Testis (tissue), 3 donors: ENCODE results near the gene DACH1. TPM values are rescaled to one million over a fixed set of nuclear protein-coding genes. Genes with fewer than 3 reads are reported as not detected.

Source experiments
- DNase-seq: peaks from one replicate; pipeline ENCODE4 v3.0.0-alpha.2; 2019
- H3K27ac ChIP-seq, 2 donors: fragments of 200-600 bp; sonication (generic); one replicate each; pipeline ENCODE4 v1.5.1; 2019
- H3K27me3 ChIP-seq: fragments of 200-600 bp; sonication (generic); one replicate; pipeline ENCODE4 v1.5.1; 2019
- H3K36me3 ChIP-seq: fragments of 200-600 bp; sonication (generic); one replicate; pipeline ENCODE4 v1.5.1; 2017; ENCODE audit warnings: low read depth; ENCODE audit errors: missing control alignments
- H3K4me1 ChIP-seq: fragments of 200-600 bp; sonication (generic); one replicate; pipeline ENCODE4 v1.5.1; 2019
- H3K4me3 ChIP-seq, 2 donors: fragments of 200-600 bp; sonication (generic); one replicate each; pipeline ENCODE4 v1.5.1; 2017 to 2019
- H3K9me3 ChIP-seq: fragments of 200-600 bp; sonication (generic); one replicate; pipeline ENCODE4 v1.5.1; 2017
- POLR2A ChIP-seq: fragments of 450-650 bp; IDR thresholded peaks from one replicate; pipeline ENCODE4 v1.6.1; 2017; ENCODE audit warnings: antibody characterized with exemption, mild to moderate bottlenecking, moderate library complexity
- WGBS, 2 donors: methylation state at CpG; one replicate each; pipeline ENCODE4 v1.1.5; 2018; 5-methylcytosine and 5-hydroxymethylcytosine counted together
- intact Hi-C: fragments of 100-400 bp; cut with DNase I; formaldehyde crosslinking; loops from one replicate; pipeline ENCODE4 v1.15.1; 2023; ENCODE audit warnings: low total_unique reads
- polyA plus RNA-seq: library from polyadenylated mRNA; stranded (reverse); fragments of 350-450 nt; fragmentation: Illumina TruSeq; extraction: RNeasy Lipid Tissue Mini Kit (QIAGEN cat#74804); gene quantifications from one replicate; pipeline ENCODE4 v1.2.3, GENCODE V29; 2014; ENCODE audit warnings: low read depth, low replicate concordance; ENCODE audit not compliant: insufficient read depth
- total RNA-seq, 2 donors: library from RNA; depleted of rRNA; stranded (reverse); fragments of >200 nt; gene quantifications; one replicate each; pipeline ENCODE4 v1.2.3, GENCODE V29; 2016
- TF ChIP-seq, protein P1 (sequence below), 3 experiments: fragments of 450-650 bp in 2 of 3; fragments of 200-600 bp in 1 of 3; sonication (generic) in 1 of 3; IDR thresholded peaks; one replicate each; pipeline ENCODE4 v1.5.1; 2016 to 2019; ENCODE audit warnings: antibody characterized with exemption in 3 of 3, mild to moderate bottlenecking in 2 of 3, moderate library complexity in 1 of 3

The DACH1 gene
- total and polyA plus RNA-seq, 3 donors from 2014 or later = 4.7 to 11.1 (median 5.4) TPM

DNA sequence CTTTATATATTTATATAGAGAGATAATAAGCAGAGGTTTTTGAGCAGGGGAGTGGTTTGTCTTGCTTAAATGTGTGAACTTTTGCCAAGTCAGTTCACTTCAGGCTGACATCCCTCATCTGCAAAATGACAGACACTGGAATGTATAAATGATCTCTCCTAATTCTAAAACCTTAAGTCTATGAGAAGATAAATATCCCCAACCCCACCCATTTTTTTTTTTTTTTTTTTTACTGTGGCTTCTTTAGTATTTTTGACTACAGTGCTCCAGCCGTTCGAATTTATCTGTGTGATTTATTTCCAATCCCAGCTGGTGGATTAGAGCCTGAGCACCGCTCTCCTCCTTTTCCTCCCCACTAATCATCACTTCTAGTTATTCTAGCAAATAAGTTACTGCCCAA, 234.8 kb downstream of the DACH1 start:
- Histone ChIP-seq H3K36me3 (no peaks in the 10 kb centered on the region), H3K4me3 (no peak overlapping the region), H3K9me3 (no peaks in the 10 kb centered on the region), H3K27ac (no peak overlapping the region), H3K4me1 (no peaks in the 10 kb centered on the region), H3K27me3 (no peaks in the 10 kb centered on the region)
- no peak for DNase-seq
- TF ChIP-seq, protein P1, sequence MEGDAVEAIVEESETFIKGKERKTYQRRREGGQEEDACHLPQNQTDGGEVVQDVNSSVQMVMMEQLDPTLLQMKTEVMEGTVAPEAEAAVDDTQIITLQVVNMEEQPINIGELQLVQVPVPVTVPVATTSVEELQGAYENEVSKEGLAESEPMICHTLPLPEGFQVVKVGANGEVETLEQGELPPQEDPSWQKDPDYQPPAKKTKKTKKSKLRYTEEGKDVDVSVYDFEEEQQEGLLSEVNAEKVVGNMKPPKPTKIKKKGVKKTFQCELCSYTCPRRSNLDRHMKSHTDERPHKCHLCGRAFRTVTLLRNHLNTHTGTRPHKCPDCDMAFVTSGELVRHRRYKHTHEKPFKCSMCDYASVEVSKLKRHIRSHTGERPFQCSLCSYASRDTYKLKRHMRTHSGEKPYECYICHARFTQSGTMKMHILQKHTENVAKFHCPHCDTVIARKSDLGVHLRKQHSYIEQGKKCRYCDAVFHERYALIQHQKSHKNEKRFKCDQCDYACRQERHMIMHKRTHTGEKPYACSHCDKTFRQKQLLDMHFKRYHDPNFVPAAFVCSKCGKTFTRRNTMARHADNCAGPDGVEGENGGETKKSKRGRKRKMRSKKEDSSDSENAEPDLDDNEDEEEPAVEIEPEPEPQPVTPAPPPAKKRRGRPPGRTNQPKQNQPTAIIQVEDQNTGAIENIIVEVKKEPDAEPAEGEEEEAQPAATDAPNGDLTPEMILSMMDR (IDR thresholded peaks at IDR 0.05) = no peak
- TF ChIP-seq POLR2A = no peak
- WGBS, 2 donors = 47 to 60% methylated on average over 3 of the region's 3 CpGs
- intact Hi-C loops = no loop called here

DNA sequence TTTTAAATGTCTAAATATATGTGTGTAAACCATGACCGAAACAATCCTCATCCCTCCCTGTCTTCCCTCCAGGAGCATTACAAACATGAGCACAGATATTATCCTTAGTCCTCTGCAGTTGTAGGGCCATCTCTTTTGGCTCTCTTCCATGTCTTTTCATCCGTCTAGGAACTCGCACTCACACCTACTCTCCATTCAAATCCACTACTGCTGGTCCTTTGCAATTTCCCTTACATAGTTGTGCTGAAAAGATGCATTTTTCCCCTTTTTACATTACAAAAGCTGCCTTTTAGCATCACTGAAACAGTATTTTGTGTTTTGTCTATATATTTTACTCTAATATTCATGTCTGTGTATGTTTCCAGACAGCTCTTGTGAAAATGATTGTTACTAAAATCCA, 237.8 kb downstream of the DACH1 start:
- intact Hi-C loops = no loop called here
- 89 to 92% methylated on average over 3 of the region's 3 CpGs for WGBS, 2 donors
- TF ChIP-seq, protein P1 (IDR thresholded peaks at IDR 0.05) = no peak
- no peak for TF ChIP-seq POLR2A

DNA sequence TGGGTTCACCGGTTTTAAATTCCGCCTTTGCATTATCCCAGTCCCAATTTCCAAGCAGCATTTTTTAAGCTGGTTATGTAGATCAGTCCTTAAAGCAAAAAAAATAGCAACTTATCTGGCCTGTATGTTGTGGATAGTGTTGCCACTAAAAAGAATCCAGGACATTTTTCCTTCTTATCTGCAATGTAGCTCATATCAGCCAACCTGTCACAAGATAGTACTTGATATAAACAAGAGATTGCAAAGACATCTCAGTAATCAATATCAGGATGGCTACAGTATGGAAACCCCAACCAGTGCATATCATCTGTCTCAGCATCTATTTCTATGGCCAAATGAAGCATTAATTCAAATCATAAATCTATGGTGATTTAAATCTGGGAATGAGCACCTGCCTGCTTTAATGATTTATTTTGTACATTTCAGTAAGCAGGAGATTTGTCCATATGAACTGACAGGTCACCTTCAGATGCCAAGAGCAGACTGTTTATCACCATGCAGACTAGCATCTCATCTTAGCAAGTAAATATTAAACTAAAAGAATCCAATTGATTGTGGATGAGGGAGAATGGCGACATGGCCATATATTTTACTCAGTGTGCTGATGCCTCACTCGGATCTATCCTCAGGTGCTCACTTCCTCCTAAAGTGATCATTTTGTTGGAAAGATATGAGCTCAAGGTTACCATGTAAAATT, 240.4 kb downstream of the DACH1 start:
- no peaks in the 10 kb centered on the region for H3K9me3 ChIP-seq
- no peak overlapping the region for H3K27ac ChIP-seq
- TF ChIP-seq, protein P1 (IDR thresholded peaks at IDR 0.05) = no peak
- TF ChIP-seq POLR2A = no peak
- no peak overlapping the region for H3K4me3 ChIP-seq
- 83 to 93% methylated on average over 4 of the region's 4 CpGs for WGBS, 2 donors
- intact Hi-C loops = no loop called here
- no peak for DNase-seq
- no peaks in the 10 kb centered on the region for H3K4me1 ChIP-seq
- H3K36me3 ChIP-seq = no peaks in the 10 kb centered on the region
- no peaks in the 10 kb centered on the region for H3K27me3 ChIP-seq

More for the DNA sequence above, 237.8 kb downstream of the DACH1 start:
- no peak for DNase-seq
- H3K9me3 ChIP-seq = no peaks in the 10 kb centered on the region
- no peaks in the 10 kb centered on the region for H3K4me1 ChIP-seq
- no peak overlapping the region for H3K4me3 ChIP-seq
- H3K36me3 ChIP-seq = no peaks in the 10 kb centered on the region
- H3K27me3 ChIP-seq = no peaks in the 10 kb centered on the region
- no peak overlapping the region for H3K27ac ChIP-seq

DNA sequence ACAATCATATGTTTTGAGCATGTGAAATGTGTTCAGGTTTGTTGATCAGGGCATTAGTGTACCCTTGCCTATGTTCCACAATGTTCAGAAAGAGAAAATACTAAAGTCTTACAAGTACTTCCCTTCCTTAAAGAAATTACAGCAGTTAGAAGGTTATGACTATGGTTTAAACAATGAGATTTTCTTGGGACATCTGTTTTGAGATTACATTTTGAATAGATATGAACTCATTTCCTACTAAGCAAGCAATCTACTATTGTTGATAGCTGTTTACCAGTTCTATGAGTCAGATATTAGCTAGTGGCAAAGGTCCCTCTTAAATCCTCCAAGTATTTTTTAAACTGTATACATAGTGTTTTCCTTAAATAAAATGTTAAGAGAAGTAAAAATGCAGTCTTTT, 241.3 kb downstream of the DACH1 start:
- intact Hi-C loops = no loop called here
- no peak for TF ChIP-seq POLR2A
- no peak for DNase-seq
- H3K27ac ChIP-seq = no peak overlapping the region
- H3K27me3 ChIP-seq = no peaks in the 10 kb centered on the region
- no peaks in the 10 kb centered on the region for H3K4me1 ChIP-seq
- H3K9me3 ChIP-seq = no peaks in the 10 kb centered on the region
- H3K4me3 ChIP-seq = no peak overlapping the region
- H3K36me3 ChIP-seq = no peaks in the 10 kb centered on the region

DNA sequence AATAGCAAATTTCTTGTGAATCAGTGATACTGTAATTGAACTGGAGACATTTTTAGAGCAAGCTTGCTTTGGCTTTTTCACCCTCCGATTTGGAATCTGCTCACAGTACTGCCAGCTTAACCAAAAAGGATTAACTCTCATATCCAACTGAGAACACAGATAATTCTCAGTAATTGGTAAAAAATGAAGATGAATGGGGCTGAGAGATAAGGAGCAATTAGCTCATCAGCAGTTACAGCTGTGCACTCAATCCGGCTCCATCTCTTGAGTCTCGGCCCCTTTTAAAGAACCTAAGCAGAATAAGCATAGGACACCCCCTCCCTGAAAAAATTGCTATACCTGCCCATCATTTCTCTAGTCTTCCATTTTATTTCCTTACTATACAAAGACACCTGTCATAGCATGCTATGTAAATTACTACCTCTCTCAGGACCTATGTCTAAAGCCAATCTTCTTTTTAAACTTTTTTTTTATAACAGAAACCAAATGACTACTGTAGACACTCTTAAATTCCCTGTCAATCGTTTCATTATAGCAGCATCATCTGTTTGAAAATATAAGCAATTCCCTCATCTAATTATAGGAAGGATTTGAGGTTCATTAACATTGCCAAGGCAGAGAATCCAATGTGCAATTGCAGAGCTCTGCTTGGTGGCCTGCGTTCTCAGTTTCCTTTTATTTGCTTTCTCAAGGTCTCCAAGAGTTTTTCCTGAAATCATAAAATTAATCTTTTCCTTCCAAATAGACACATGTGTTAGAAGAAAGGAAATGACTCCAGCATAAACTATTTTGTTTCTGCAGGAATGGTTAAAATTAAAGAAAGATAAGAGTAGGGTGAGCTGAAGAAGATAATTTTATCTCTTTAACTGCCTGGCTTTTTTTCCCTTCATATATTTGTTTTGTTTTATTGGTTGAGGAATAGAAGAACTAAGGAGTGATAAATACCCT, 242.1 kb downstream of the DACH1 start:
- H3K36me3 ChIP-seq = no peaks in the 10 kb centered on the region

More for the DNA sequence above, 242.1 kb downstream of the DACH1 start:
- TF ChIP-seq, protein P1 (IDR thresholded peaks at IDR 0.05) = no peak
- no peak for TF ChIP-seq POLR2A
- no peak overlapping the region for H3K4me3 ChIP-seq
- H3K4me1 ChIP-seq = no peaks in the 10 kb centered on the region
- intact Hi-C loops = no loop called here
- H3K9me3 ChIP-seq = no peaks in the 10 kb centered on the region
- no peak overlapping the region for H3K27ac ChIP-seq
- DNase-seq = no peak
- WGBS, 2 donors = 55 to 56% methylated on average over 5 of the region's 5 CpGs
- no peaks in the 10 kb centered on the region for H3K27me3 ChIP-seq
